HG02943 (cell line): ENCODE measurements around the gene FLNB.
"Not testable (repeated sequence)": the region's sequence is repeated elsewhere in the genome, so short reads cannot be mapped to it uniquely, and the experiment has no call there.

Experiments used
- ATAC-seq: cut with Tn5 transposase; IDR thresholded peaks from one replicate; pipeline ENCODE4 v1.9.1; 2021; ENCODE audit warnings: mild to moderate bottlenecking, low read depth, moderate library complexity; ENCODE audit not compliant: unreplicated experiment

FLNB gene

GRCh38 chr3:58197588-58197987 lies 189.4 kb downstream of the FLNB start:
- no peak for ATAC-seq

GRCh38 chr3:58198362-58198761 lies 190.1 kb downstream of the FLNB start:
- ATAC-seq = no peak

- no peak for ATAC-seq
Measured at GRCh38 chr3:58198804-58199203, 190.6 kb downstream of the FLNB start.

- no peak for ATAC-seq
Measured at GRCh38 chr3:58200121-58200709, 192.0 kb downstream of the FLNB start.

- no peak for ATAC-seq
Measured at GRCh38 chr3:58200846-58201355, 192.7 kb downstream of the FLNB start.

GRCh38 chr3:58201451-58201850 lies 193.2 kb downstream of the FLNB start:
- ATAC-seq = not testable (repeated sequence)

- ATAC-seq = no peak
Measured at GRCh38 chr3:58202917-58203360, 194.7 kb downstream of the FLNB start.

GRCh38 chr3:58203541-58203940 lies 195.3 kb downstream of the FLNB start:
- no peak for ATAC-seq

GRCh38 chr3:58204720-58205119 lies 196.5 kb downstream of the FLNB start:
- no peak for ATAC-seq

GRCh38 chr3:58205981-58206380 lies 197.8 kb downstream of the FLNB start:
- ATAC-seq = no peak

GRCh38 chr3:58206406-58207011 lies 198.3 kb downstream of the FLNB start:
- no peak for ATAC-seq

GRCh38 chr3:58207954-58208353 lies 199.7 kb downstream of the FLNB start:
- no peak for ATAC-seq

GRCh38 chr3:58209933-58210332 lies 201.7 kb downstream of the FLNB start:
- ATAC-seq = no peak

- no peak for ATAC-seq
Measured at GRCh38 chr3:58210761-58211460, 202.7 kb downstream of the FLNB start, which contains the start of gene DNASE1L3. TSS of gene DNASE1L3 (minus strand) at chr3:58210972. CDS start at chr3:58210906, 66 bp downstream.

GRCh38 chr3:58214484-58215316 lies 206.5 kb downstream of the FLNB start:
- ATAC-seq = peak; percentile 79

GRCh38 chr3:58215317-58216025 lies 207.2 kb downstream of the FLNB start:
- ATAC-seq = peak; percentile 17

GRCh38 chr3:58216496-58217195 lies 208.4 kb downstream of the FLNB start:
- no peak for ATAC-seq

GRCh38 chr3:58217209-58217811 lies 209.1 kb downstream of the FLNB start:
- ATAC-seq = no peak

GRCh38 chr3:58218904-58219303 lies 210.7 kb downstream of the FLNB start:
- no peak for ATAC-seq
